Activated CD4-positive, alpha-beta memory T cell treated with anti-CD3 and anti-CD28 coated beads, Interleukin-2, amount 10 ng/mL, durations not matched to agents 7 days and 5 days (primary cell): ENCODE measurements around the gene PHKB. TPM values are rescaled to one million over a fixed set of nuclear protein-coding genes. Genes with fewer than 3 reads are reported as not detected.
"Not testable (repeated sequence)": the region's sequence is repeated elsewhere in the genome, so short reads cannot be mapped to it uniquely, and the experiment has no call there.

Experiments
- CTCF ChIA-PET: fragments of 350-600 bp; sonication (Branson Sonifier 250); formaldehyde crosslinking; loops from one replicate; lab custom pipeline; 2021; ENCODE audit warnings: antibody characterized with exemption, inconsistent platforms; lab: Charles Lee
- POLR2A ChIA-PET: fragments of 350-600 bp; sonication (Branson Sonifier 250); formaldehyde crosslinking; loops from one replicate; lab custom pipeline; 2021; ENCODE audit warnings: antibody characterized with exemption; lab: Charles Lee
- DNase-seq: peaks from one replicate; pipeline ENCODE4 v3.0.0-alpha.2; 2020
- H3K27ac Mint-ChIP-seq: one replicate; pipeline ENCODE4 v1.8.0; 2021; ENCODE audit warnings: mild to moderate bottlenecking, mixed read lengths
- H3K27me3 Mint-ChIP-seq: one replicate; pipeline ENCODE4 v1.8.0; 2021; ENCODE audit warnings: mixed read lengths
- H3K36me3 Mint-ChIP-seq: one replicate; pipeline ENCODE4 v1.8.0; 2021; ENCODE audit warnings: low read depth, mixed read lengths
- H3K4me1 Mint-ChIP-seq: one replicate; pipeline ENCODE4 v1.8.0; 2021; ENCODE audit warnings: mixed read lengths
- H3K4me3 Mint-ChIP-seq: one replicate; pipeline ENCODE4 v1.8.0; 2021; ENCODE audit warnings: mild to moderate bottlenecking, mixed read lengths
- H3K9me3 Mint-ChIP-seq: one replicate; pipeline ENCODE4 v1.8.0; 2021; ENCODE audit warnings: mixed read lengths
- total RNA-seq, 2 experiments: library from RNA; stranded (reverse); gene quantifications; one replicate each; pipeline ENCODE4 v1.2.3, GENCODE V29; 2021

Gene PHKB
- total RNA-seq = 10 to 100 TPM; 33.2 to 36.3 TPM

- Mint-ChIP-seq H3K36me3 (peaks cover 21% of the 10 kb centered on the region), H3K9me3 (no peaks in the 10 kb centered on the region), H3K4me3 (peak within 1 kb of the TSS; percentile 95), H3K27ac (peak within 1 kb of the TSS; percentile 93), H3K4me1 (peaks cover 52% of the 10 kb centered on the region), H3K27me3 (no peaks in the 10 kb centered on the region)
- ChIA-PET CTCF (interaction anchor here (1.0 to 4.4 kb wide), 5 partner anchors 12 to 423 kb away, joined by 3 to 38 read pairs (median 3); partner anchors contain the start of gene NETO2), POLR2A (interaction anchor here (0.7 to 2.6 kb wide), 15 partner anchors 8 to 577 kb away, joined by 3 to 20 read pairs (median 4); partner anchors contain the start of genes DNAJA2, GPT2 and NETO2)
- DNase-seq = peak; percentile 96
Observed at GRCh38 chr16:47460711-47461597, at the start of gene PHKB, which contains the start of gene ITFG1. Gene PHKB, plus strand, starts transcription at chr16:47461331. Its CDS starts 20 bp downstream, at chr16:47461351. Gene ITFG1, minus strand, starts transcription at chr16:47461063. Its CDS starts 18 bp downstream, at chr16:47461045.

- POLR2A ChIA-PET = no interaction called here
- H3K36me3 Mint-ChIP-seq = peaks cover 27% of the 10 kb centered on the region
- no peak overlapping the region for H3K4me3 Mint-ChIP-seq
- H3K27me3 Mint-ChIP-seq = no peaks in the 10 kb centered on the region
- CTCF ChIA-PET = no interaction called here
- H3K4me1 Mint-ChIP-seq = peaks cover 18% of the 10 kb centered on the region
- H3K27ac Mint-ChIP-seq = no peak overlapping the region
- DNase-seq = no peak
- H3K9me3 Mint-ChIP-seq = peaks cover 4% of the 10 kb centered on the region
Observed at GRCh38 chr16:47413041-47413440, 48.1 kb upstream of the PHKB start.

GRCh38 chr16:47416869-47417268 lies 44.3 kb upstream of the PHKB start:
- Mint-ChIP-seq H3K27ac (no peak overlapping the region), H3K27me3 (no peaks in the 10 kb centered on the region), H3K4me3 (no peak overlapping the region)

GRCh38 chr16:47424846-47425245 lies 36.3 kb upstream of the PHKB start:
- ChIA-PET POLR2A (no interaction called here), CTCF (no interaction called here)
- H3K9me3 Mint-ChIP-seq = no peaks in the 10 kb centered on the region
- no peak overlapping the region for H3K27ac Mint-ChIP-seq
- no peak overlapping the region for H3K4me3 Mint-ChIP-seq
- no peaks in the 10 kb centered on the region for H3K4me1 Mint-ChIP-seq
- no peaks in the 10 kb centered on the region for H3K27me3 Mint-ChIP-seq
- peaks cover 43% of the 10 kb centered on the region for H3K36me3 Mint-ChIP-seq
- no peak for DNase-seq

More at GRCh38 chr16:47416869-47417268, 44.3 kb upstream of the PHKB start:
- CTCF ChIA-PET = interaction anchor here (1.3 kb wide), 1 partner anchor 173 kb away, joined by 3 read pairs; no protein-coding TSS in a partner anchor
- Mint-ChIP-seq H3K36me3 (peaks cover 26% of the 10 kb centered on the region), H3K9me3 (peaks cover 2% of the 10 kb centered on the region), H3K4me1 (peaks cover 3% of the 10 kb centered on the region)
- POLR2A ChIA-PET = no interaction called here
- DNase-seq = no peak

GRCh38 chr16:47426806-47427205 lies 34.3 kb upstream of the PHKB start:
- Mint-ChIP-seq H3K27me3 (no peaks in the 10 kb centered on the region), H3K4me1 (peaks cover 1% of the 10 kb centered on the region), H3K4me3 (no peak overlapping the region), H3K36me3 (peaks cover 40% of the 10 kb centered on the region), H3K27ac (no peak overlapping the region), H3K9me3 (no peaks in the 10 kb centered on the region)
- POLR2A ChIA-PET = no interaction called here
- CTCF ChIA-PET = no interaction called here
- DNase-seq = no peak

- Mint-ChIP-seq H3K4me3 (no peak overlapping the region), H3K27me3 (no peaks in the 10 kb centered on the region), H3K27ac (no peak overlapping the region), H3K36me3 (peaks cover 17% of the 10 kb centered on the region), H3K4me1 (peaks cover 5% of the 10 kb centered on the region), H3K9me3 (no peaks in the 10 kb centered on the region)
- POLR2A ChIA-PET = no interaction called here
- no peak for DNase-seq
- CTCF ChIA-PET = no interaction called here
Observed at GRCh38 chr16:47431960-47432359, 29.2 kb upstream of the PHKB start.

GRCh38 chr16:47434274-47434673 lies 26.9 kb upstream of the PHKB start:
- POLR2A ChIA-PET, H3K9me3 Mint-ChIP-seq, H3K27ac Mint-ChIP-seq, H3K27me3 Mint-ChIP-seq, DNase-seq, CTCF ChIA-PET, H3K4me1 Mint-ChIP-seq, H3K4me3 Mint-ChIP-seq: not testable (repeated sequence)
- H3K36me3 Mint-ChIP-seq = peaks cover 23% of the 10 kb centered on the region

GRCh38 chr16:47440066-47440465 lies 21.1 kb upstream of the PHKB start:
- DNase-seq, CTCF ChIA-PET, H3K9me3 Mint-ChIP-seq, H3K27me3 Mint-ChIP-seq, H3K4me1 Mint-ChIP-seq, H3K27ac Mint-ChIP-seq, H3K4me3 Mint-ChIP-seq, POLR2A ChIA-PET: not testable (repeated sequence)
- H3K36me3 Mint-ChIP-seq = peaks cover 45% of the 10 kb centered on the region

- POLR2A ChIA-PET, H3K9me3 Mint-ChIP-seq, H3K4me1 Mint-ChIP-seq, DNase-seq, CTCF ChIA-PET, H3K27me3 Mint-ChIP-seq, H3K4me3 Mint-ChIP-seq, H3K27ac Mint-ChIP-seq: not testable (repeated sequence)
- peaks cover 45% of the 10 kb centered on the region for H3K36me3 Mint-ChIP-seq
Observed at GRCh38 chr16:47442884-47443283, 18.2 kb upstream of the PHKB start.

- Mint-ChIP-seq H3K27me3 (no peaks in the 10 kb centered on the region), H3K4me3 (no peak overlapping the region), H3K36me3 (peaks cover 32% of the 10 kb centered on the region), H3K9me3 (peaks cover 6% of the 10 kb centered on the region), H3K4me1 (peaks cover 2% of the 10 kb centered on the region), H3K27ac (no peak overlapping the region)
- no peak for DNase-seq
- ChIA-PET CTCF (no interaction called here), POLR2A (no interaction called here)
Observed at GRCh38 chr16:47446431-47446830, 14.7 kb upstream of the PHKB start.

- peaks cover 2% of the 10 kb centered on the region for H3K4me1 Mint-ChIP-seq
- no peaks in the 10 kb centered on the region for H3K9me3 Mint-ChIP-seq
- no peak for DNase-seq
- no peak overlapping the region for H3K4me3 Mint-ChIP-seq
- H3K27me3 Mint-ChIP-seq = no peaks in the 10 kb centered on the region
- CTCF ChIA-PET = interaction anchor here (0.7 to 1.6 kb wide), 3 partner anchors 12 to 305 kb away, joined by 3 to 4 read pairs (median 3); partner anchors contain the start of genes ITFG1, NETO2 and PHKB
- POLR2A ChIA-PET = interaction anchor here (1.1 kb wide), 1 partner anchor 12 kb away, joined by 3 read pairs; the partner anchor contains the start of gene PHKB
- peaks cover 34% of the 10 kb centered on the region for H3K36me3 Mint-ChIP-seq
- no peak overlapping the region for H3K27ac Mint-ChIP-seq
Observed at GRCh38 chr16:47448830-47449575, 12.1 kb upstream of the PHKB start.

GRCh38 chr16:47449788-47450187 lies 11.3 kb upstream of the PHKB start:
- Mint-ChIP-seq H3K27ac (no peak overlapping the region), H3K4me1 (peaks cover 2% of the 10 kb centered on the region), H3K36me3 (peaks cover 37% of the 10 kb centered on the region), H3K9me3 (no peaks in the 10 kb centered on the region), H3K4me3 (no peak overlapping the region), H3K27me3 (no peaks in the 10 kb centered on the region)
- POLR2A ChIA-PET = no interaction called here
- CTCF ChIA-PET = interaction anchor here (1.2 to 1.6 kb wide), 2 partner anchors 11 to 306 kb away, joined by 3 read pairs; partner anchors contain the start of genes ITFG1, NETO2 and PHKB
- no peak for DNase-seq

- H3K9me3 Mint-ChIP-seq = no peaks in the 10 kb centered on the region
- POLR2A ChIA-PET = no interaction called here
- H3K4me1 Mint-ChIP-seq = peaks cover 40% of the 10 kb centered on the region
- no peak overlapping the region for H3K4me3 Mint-ChIP-seq
- no peak overlapping the region for H3K27ac Mint-ChIP-seq
- CTCF ChIA-PET = no interaction called here
- H3K36me3 Mint-ChIP-seq = peaks cover 34% of the 10 kb centered on the region
- no peaks in the 10 kb centered on the region for H3K27me3 Mint-ChIP-seq
- DNase-seq = no peak
Observed at GRCh38 chr16:47458331-47458730, 2.8 kb upstream of the PHKB start.
